GM19351 (cell line): ENCODE measurements around the gene EEF2.
A peak's percentile ranks its signal among the peaks of the same experiment; 100 is the strongest.

Source experiments
- ATAC-seq: cut with Tn5 transposase; IDR thresholded peaks from one replicate; pipeline ENCODE4 v1.9.1; 2021; ENCODE audit warnings: mild to moderate bottlenecking, moderate library complexity; ENCODE audit not compliant: unreplicated experiment

Gene EEF2

GRCh38 chr19:3984908-3985642 is at the start of gene EEF2:
TSS of gene EEF2 (minus strand) at chr19:3985463. CDS start at chr19:3985380, 83 bp downstream.
- ATAC-seq = peak; percentile 43

GRCh38 chr19:4034048-4035017 is 49.1 kb upstream of the EEF2 start:
- no peak for ATAC-seq

- no peak for ATAC-seq
These were observed 48.0 kb upstream of the EEF2 start for GRCh38 chr19:4033028-4033956.

- ATAC-seq = no peak
These were observed 47.2 kb upstream of the EEF2 start for GRCh38 chr19:4032436-4032835.

- no peak for ATAC-seq
These were observed 46.2 kb upstream of the EEF2 start for GRCh38 chr19:4031420-4031819.

- ATAC-seq = no peak
These were observed 45.7 kb upstream of the EEF2 start for GRCh38 chr19:4030981-4031380.

- ATAC-seq = no peak
These were observed 45.3 kb upstream of the EEF2 start for GRCh38 chr19:4030552-4030951.

GRCh38 chr19:4029247-4029614 is 44.0 kb upstream of the EEF2 start:
- ATAC-seq = no peak

- ATAC-seq = no peak
These were observed 43.3 kb upstream of the EEF2 start for GRCh38 chr19:4028334-4029246.

GRCh38 chr19:4027146-4027545 is 41.9 kb upstream of the EEF2 start:
- no peak for ATAC-seq

GRCh38 chr19:4025317-4025716 is 40.1 kb upstream of the EEF2 start:
- no peak for ATAC-seq

GRCh38 chr19:4023600-4024398 is 38.5 kb upstream of the EEF2 start:
- no peak for ATAC-seq

GRCh38 chr19:4019578-4019977 is 34.3 kb upstream of the EEF2 start:
- no peak for ATAC-seq

- ATAC-seq = no peak
These were observed 33.7 kb upstream of the EEF2 start for GRCh38 chr19:4018775-4019504.

- no peak for ATAC-seq
These were observed 32.9 kb upstream of the EEF2 start for GRCh38 chr19:4018140-4018613.

GRCh38 chr19:4016903-4017638 is 31.8 kb upstream of the EEF2 start:
- ATAC-seq = no peak

- no peak for ATAC-seq
These were observed 31.2 kb upstream of the EEF2 start for GRCh38 chr19:4016486-4016885.
